Measurements from ENCODE around the gene CLEC10A.

GRCh38 chr17:7056386-7056785, 23.7 kb downstream of the CLEC10A start:
- TF ChIP-seq POLR2AphosphoS5 (IDR thresholded peaks at IDR 0.05; ENCODE audit: low read depth, low read length) (no peak), TAF1 (IDR thresholded peaks at IDR 0.05; ENCODE audit: borderline replicate concordance, low read depth, low read length) (no peak), POLR2A (IDR thresholded peaks at IDR 0.05; ENCODE audit: low read depth, low read length) (no peak)
